Ishikawa (cell line): ENCODE measurements around the gene MYL5.

Experiments used
- CEBPB ChIP-seq: IDR thresholded peaks from 2 replicates; pipeline ENCODE4 v1.6.1; 2012
- CREB1 ChIP-seq: IDR thresholded peaks from 2 replicates; pipeline ENCODE4 v1.6.1; 2012; ENCODE audit warnings: low read depth
- EGR1 ChIP-seq: IDR thresholded peaks from 2 replicates; pipeline ENCODE4 v1.6.1; 2012
- EP300 ChIP-seq: IDR thresholded peaks from 2 replicates; pipeline ENCODE4 v1.6.1; 2012; ENCODE audit warnings: borderline replicate concordance
- NFIC ChIP-seq: IDR thresholded peaks from 2 replicates; pipeline ENCODE4 v1.6.1; 2012
- TAF1 ChIP-seq: IDR thresholded peaks from 2 replicates; pipeline ENCODE4 v1.6.1; 2012; ENCODE audit warnings: low read depth, mild to moderate bottlenecking
- TCF12 ChIP-seq: IDR thresholded peaks from 2 replicates; pipeline ENCODE4 v1.6.1; 2012; ENCODE audit warnings: low read depth
- TF ChIP-seq, protein P1 (sequence below): IDR thresholded peaks from 2 replicates; pipeline ENCODE4 v1.6.1; 2012

DNA sequence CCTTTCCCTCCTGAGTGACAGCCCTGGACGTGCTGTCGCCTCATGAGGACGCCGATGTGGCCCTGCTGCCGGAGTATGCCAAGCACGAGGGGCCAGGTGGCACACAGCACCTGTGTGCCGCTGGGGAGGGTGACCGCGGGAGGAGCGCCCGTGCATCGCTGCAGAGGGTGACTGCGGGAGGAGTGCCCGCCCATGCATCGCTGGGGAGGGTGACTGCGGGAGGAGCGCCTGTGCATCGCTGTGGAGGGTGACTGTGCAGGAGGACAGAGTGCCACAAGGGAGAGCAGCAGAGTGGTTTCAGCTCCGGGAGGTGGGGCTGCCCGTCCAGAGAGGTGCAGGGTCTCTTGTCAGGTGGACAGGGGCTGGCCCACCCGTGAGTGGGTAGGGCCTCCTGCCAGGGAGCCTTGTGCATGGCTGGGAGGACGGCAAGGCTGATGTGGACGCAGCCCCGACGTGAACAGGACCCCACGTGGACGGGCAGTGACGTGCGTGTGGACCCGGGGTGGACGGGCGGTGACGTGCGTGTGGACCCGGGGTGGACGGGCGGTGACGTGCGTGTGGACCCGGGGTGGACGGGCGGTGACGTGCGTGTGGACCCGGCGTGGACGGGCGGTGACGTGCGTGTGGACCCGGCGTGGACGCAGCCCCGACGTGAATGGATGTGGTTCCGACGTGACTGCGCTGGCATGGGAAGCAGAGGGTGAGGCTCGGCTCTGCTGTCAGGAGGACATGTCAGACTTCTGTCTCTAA, 45.9 kb downstream of the MYL5 start:
- TF ChIP-seq NFIC (no peak), CREB1 (no peak), TAF1 (no peak), TCF12 (no peak), CEBPB (no peak), EGR1 (no peak), EP300 (no peak)
- TF ChIP-seq, protein P1, sequence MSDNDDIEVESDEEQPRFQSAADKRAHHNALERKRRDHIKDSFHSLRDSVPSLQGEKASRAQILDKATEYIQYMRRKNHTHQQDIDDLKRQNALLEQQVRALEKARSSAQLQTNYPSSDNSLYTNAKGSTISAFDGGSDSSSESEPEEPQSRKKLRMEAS: no peak
